ENCODE results near the gene TTC5.
"Not testable (repeated sequence)": the region's sequence is repeated elsewhere in the genome, so short reads cannot be mapped to it uniquely, and the experiment has no call there.

The TTC5 gene

GRCh38 chr14:20302042-20302755 lies 3.6 kb downstream of the TTC5 start:
- no peak for DNase-seq

- peak in 1 of 2 donors; percentile 2 for DNase-seq
Measured at GRCh38 chr14:20295067-20295466, 10.7 kb downstream of the TTC5 start.

- no peak for DNase-seq
Measured at GRCh38 chr14:20294636-20295035, 11.1 kb downstream of the TTC5 start.

- DNase-seq = not testable (repeated sequence)
Measured at GRCh38 chr14:20281998-20282397, 23.8 kb downstream of the TTC5 start.

- not testable (repeated sequence) for DNase-seq
Measured at GRCh38 chr14:20280265-20280664, 25.5 kb downstream of the TTC5 start.

GRCh38 chr14:20278414-20278813 lies 27.3 kb downstream of the TTC5 start:
- DNase-seq = peak in 1 of 2 donors; percentile 25

- no peak for DNase-seq
Measured at GRCh38 chr14:20277409-20277808, 28.3 kb downstream of the TTC5 start.

- DNase-seq = no peak
Measured at GRCh38 chr14:20274062-20274461, 31.7 kb downstream of the TTC5 start.

- DNase-seq = not testable (repeated sequence)
Measured at GRCh38 chr14:20264361-20264760, 41.4 kb downstream of the TTC5 start.

- DNase-seq = no peak
Measured at GRCh38 chr14:20262642-20263128, 43.1 kb downstream of the TTC5 start.

- DNase-seq = peak in 1 of 2 donors; percentile 8
Measured at GRCh38 chr14:20247646-20248246, 58.0 kb downstream of the TTC5 start.

Measured in CD4-positive, alpha-beta T cell treated with Interleukin-1 beta for 1 hour (primary cell).